Heart right ventricle (tissue), 16 donors: ENCODE results near the gene NELL1. TPM values are rescaled to one million over a fixed set of nuclear protein-coding genes. Genes with fewer than 3 reads are reported as not detected.

Experiments
- ATAC-seq, 8 donors: fragments of 200-7000 bp; cut with Tn5 transposase; one replicate each; pipeline ENCODE4 v1.9.1; 2020; ENCODE audit warnings: mild to moderate bottlenecking in 8 of 8, moderate library complexity in 8 of 8, moderate number of reproducible peaks in 1 of 8
- DNase-seq, 2 donors: peaks; one replicate each; pipeline ENCODE4 v3.0.0-alpha.2; 2020
- H3K27ac ChIP-seq, 10 donors: fragments of 200-600 bp; sonication (generic) in 2 of 10; one replicate each; pipeline versions ENCODE4 v1.5.0 to v1.8.0; 2020 to 2022; ENCODE audit warnings: mild to moderate bottlenecking in 3 of 10
- H3K27me3 ChIP-seq, 7 donors: fragments of 200-600 bp; one replicate each; pipeline ENCODE4 v1.8.0; 2021 to 2022; ENCODE audit warnings: mild to moderate bottlenecking in 2 of 7
- H3K36me3 ChIP-seq, 9 donors: fragments of 200-600 bp; sonication (generic) in 1 of 9; one replicate each; pipeline versions ENCODE4 v1.5.0 to v1.8.0; 2020 to 2022; ENCODE audit warnings: mild to moderate bottlenecking in 2 of 9
- H3K4me1 ChIP-seq, 9 donors: fragments of 200-600 bp; sonication (generic) in 1 of 9; one replicate each; pipeline versions ENCODE4 v1.5.0 to v1.8.0; 2020 to 2022; ENCODE audit warnings: mild to moderate bottlenecking in 4 of 9
- H3K4me3 ChIP-seq, 10 donors: fragments of 200-600 bp; sonication (generic) in 2 of 10; one replicate each; pipeline versions ENCODE4 v1.5.0 to v1.8.0; 2020 to 2022; ENCODE audit warnings: mild to moderate bottlenecking in 7 of 10, moderate library complexity in 2 of 10
- H3K9me3 ChIP-seq, 11 donors: fragments of 200-600 bp in 10 of 11; sonication (generic) in 2 of 11; one replicate each; pipeline versions ENCODE4 v1.5.0 to v1.8.0; 2013 to 2022; ENCODE audit warnings: mild to moderate bottlenecking in 2 of 11, control low read depth in 1 of 11, moderate library complexity in 1 of 11
- CTCF ChIP-seq, 9 donors: fragments of 200-600 bp; sonication (generic) in 2 of 9; IDR thresholded peaks; one replicate each; pipeline versions ENCODE4 v1.5.0 to v1.8.0; 2021 to 2022; ENCODE audit warnings: antibody characterized with exemption in 9 of 9, mild to moderate bottlenecking in 5 of 9, moderate library complexity in 1 of 9
- WGBS, 2 donors: extraction: QIAGEN DNeasy Blood & Tissue Kit; methylation state at CpG; one replicate each; pipeline ENCODE4 v1.1.7; 2013; ENCODE audit warnings: inconsistent platforms in 1 of 2; 5-methylcytosine and 5-hydroxymethylcytosine counted together
- intact Hi-C, 10 donors: fragments of 100-400 bp; cut with DNase I; formaldehyde crosslinking; loops; one replicate each; pipeline versions ENCODE4 v1.11.1 to v1.14.2; 2022
- polyA plus RNA-seq, 2 donors: library from polyadenylated mRNA; stranded (reverse); fragments of 200-250 nt; gene quantifications; one replicate each; pipeline ENCODE4 v1.2.3, GENCODE V29; 2013
- total RNA-seq, 10 donors: library from RNA; stranded (reverse); fragmentation: NEBNext Ultra II Directional in 3 of 10; extraction: Animal tissue kit (Norgen Biotek cat#: 25700) in 3 of 10; gene quantifications; one replicate each; pipeline versions ENCODE4 v1.2.1 to v1.2.4, GENCODE V29; 2021 to 2023
- donor health status: Arrhythmogenic right ventricular cardiomyopathy.
- donor health status: ischemic (EF 13 %, LVEDD 7.1; RV severe dilation, severe dysfunction).
- donor health status: healthy with polysubstance abuse.
- donor health status: DM: no; HTN: yes; CAD: no.
- donor health status: DM: no; HTN: no; CAD: no.
- donor health status: ischemic (EF 25% LVEDD 6.9; RV normal size, moderate dysfunction).
- donor health status: ischemic (EF 25% LVEDD 5.7; RV mildly dilated, moderate dysfunction).
- donor health status: healthy.
- donor health status: DM: yes; HTN: yes; CAD: no.
- donor health status: Ischemic cardiomyopathy.
- donor health status: ischemic (EF 35%, LVEDD 5.7; RV mildly dilated, moderate dysfunction).
- donor health status: nonischemic (EF 11% LVEDD 7.7; RV severe dilation, severe dysfunction).
- donor health status: DM: yes; HTN: yes; CAD: no.
- donor health status: PGD.
- donor health status: ischemic (EF 29% LVEDD 5.4; RV normal size, mild dysfunction).
- donor health status: nonischemic (EF 23%, LVEDD 6.1; RV moderate dilation, normal function).

NELL1 gene
- total and polyA plus RNA-seq, 12 donors = not detected

GRCh38 chr11:21007297-21007696 lies 337.9 kb downstream of the NELL1 start:
- Histone ChIP-seq H3K9me3 (peaks cover 0 to 8% (median 0%) of the 10 kb centered on the region in 11 donors), H3K36me3 (no peaks in the 10 kb centered on the region), H3K4me1 (no peaks in the 10 kb centered on the region), H3K4me3 (no peak overlapping the region), H3K27ac (no peak overlapping the region), H3K27me3 (peaks cover 0 to 6% (median 0%) of the 10 kb centered on the region in 7 donors)
- ATAC-seq (no peak), DNase-seq (no peak)
- WGBS, 2 donors = 36 to 37% methylated on average over 3 of the region's 3 CpGs
- TF ChIP-seq CTCF (IDR thresholded peaks at IDR 0.05) = no peak
- intact Hi-C loops = no loop called here

- no peaks in the 10 kb centered on the region for H3K36me3 ChIP-seq
- intact Hi-C loops = no loop called here
- peaks cover 0 to 4% (median 0%) of the 10 kb centered on the region in 7 donors for H3K27me3 ChIP-seq
- TF ChIP-seq CTCF (IDR thresholded peaks at IDR 0.05) = no peak
- 37 to 43% methylated on average over 3 of the region's 3 CpGs for WGBS, 2 donors
- H3K4me1 ChIP-seq = no peaks in the 10 kb centered on the region
- ATAC-seq = no peak
- no peak overlapping the region for H3K4me3 ChIP-seq
- no peak for DNase-seq
- H3K27ac ChIP-seq = no peak overlapping the region
- peaks cover 0 to under 1% (median 0%) of the 10 kb centered on the region in 11 donors for H3K9me3 ChIP-seq
These were observed 348.9 kb downstream of the NELL1 start for GRCh38 chr11:21018248-21018647.

GRCh38 chr11:21026685-21027084 lies 357.3 kb downstream of the NELL1 start:
- Histone ChIP-seq H3K27me3 (no peaks in the 10 kb centered on the region), H3K27ac (no peak overlapping the region), H3K36me3 (no peaks in the 10 kb centered on the region), H3K9me3 (no peaks in the 10 kb centered on the region), H3K4me1 (no peaks in the 10 kb centered on the region), H3K4me3 (no peak overlapping the region)
- 57 to 67% methylated on average over 1 of the region's 1 CpG for WGBS, 2 donors
- ATAC-seq (no peak), DNase-seq (no peak)
- TF ChIP-seq CTCF (IDR thresholded peaks at IDR 0.05) = no peak
- intact Hi-C loops = loop anchor here in 1 of 10 donors (5.0 kb wide), 1 partner anchor 49 kb away; no protein-coding TSS in a partner anchor

GRCh38 chr11:21037850-21038249 lies 368.5 kb downstream of the NELL1 start:
- no peak for TF ChIP-seq CTCF (IDR thresholded peaks at IDR 0.05)
- H3K9me3 ChIP-seq = peaks cover 0 to 24% (median 0%) of the 10 kb centered on the region in 11 donors
- no peak for DNase-seq
- WGBS, 2 donors = 63 to 75% methylated on average over 2 of the region's 2 CpGs
- no peaks in the 10 kb centered on the region for H3K4me1 ChIP-seq
- intact Hi-C loops = no loop called here
- H3K27ac ChIP-seq = no peak overlapping the region
- H3K27me3 ChIP-seq = no peaks in the 10 kb centered on the region
- no peaks in the 10 kb centered on the region for H3K36me3 ChIP-seq
- ATAC-seq = no peak
- no peak overlapping the region for H3K4me3 ChIP-seq
